Nephron (organoid): ENCODE results near the gene FAM163A.

Source experiments
- H3K27ac Mint-ChIP-seq, 3 experiments: 2 replicates each; pipeline ENCODE4 v1.8.0; 2020; ENCODE audit warnings: mixed read lengths in 3 of 3, mild to moderate bottlenecking in 2 of 3, moderate library complexity in 1 of 3
- H3K27me3 Mint-ChIP-seq: 2 replicates; pipeline ENCODE4 v1.8.0; 2021; ENCODE audit warnings: low read depth, mild to moderate bottlenecking, moderate library complexity, mixed read lengths
- H3K36me3 Mint-ChIP-seq: 2 replicates; pipeline ENCODE4 v1.8.0; 2020; ENCODE audit warnings: low read depth, mixed read lengths
- H3K4me1 Mint-ChIP-seq: 2 replicates; pipeline ENCODE4 v1.8.0; 2020; ENCODE audit warnings: mixed read lengths
- H3K4me3 Mint-ChIP-seq, 3 experiments: 2 replicates each; pipeline ENCODE4 v1.8.0; 2020; ENCODE audit warnings: mild to moderate bottlenecking in 3 of 3, mixed read lengths in 3 of 3, moderate library complexity in 2 of 3
- H3K9me3 Mint-ChIP-seq: 2 replicates; pipeline ENCODE4 v1.8.0; 2020; ENCODE audit warnings: mixed read lengths
- TF ChIP-seq, protein P1 (sequence below), 3 experiments: fragments of 200-600 bp; sonication (generic); IDR thresholded peaks; one replicate each; pipeline ENCODE4 v1.5.0; 2021; ENCODE audit warnings: antibody characterized with exemption in 3 of 3; ENCODE audit not compliant: unreplicated experiment in 3 of 3

FAM163A gene

DNA sequence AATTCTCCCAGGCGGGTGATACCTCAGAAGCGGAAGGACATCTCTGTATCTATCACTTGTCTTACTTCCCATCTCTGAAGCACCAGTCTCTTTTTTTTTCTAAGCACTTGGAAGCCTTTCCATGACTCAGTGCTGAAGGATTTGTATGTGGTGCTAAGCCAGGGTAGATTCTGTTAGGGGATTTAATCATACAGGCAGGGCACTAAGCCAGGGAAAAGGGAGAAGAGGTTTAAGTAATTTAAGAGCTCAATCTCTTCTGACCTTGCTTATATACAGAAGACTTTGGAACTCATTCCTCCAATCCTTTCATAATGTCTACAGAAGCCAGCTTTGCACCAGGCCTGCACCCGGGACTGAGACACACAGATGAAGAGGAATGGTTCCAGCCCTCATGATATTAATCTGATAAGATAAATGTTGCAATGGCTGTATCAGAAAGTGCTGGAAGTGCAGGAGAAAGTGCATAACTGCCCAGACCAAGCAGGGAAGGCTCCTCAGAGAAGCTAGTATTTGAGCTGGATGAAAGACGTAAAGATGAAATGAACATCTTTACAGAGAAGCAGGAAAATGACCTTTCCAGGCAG is 11.0 kb downstream of the FAM163A start:
- peaks cover 15% of the 10 kb centered on the region for H3K4me1 Mint-ChIP-seq
- peaks cover 8% of the 10 kb centered on the region for H3K27me3 Mint-ChIP-seq
- H3K9me3 Mint-ChIP-seq, result peaks cover 17% of the 10 kb centered on the region
- H3K36me3 Mint-ChIP-seq, result peaks cover 15% of the 10 kb centered on the region
- TF ChIP-seq, protein P1, sequence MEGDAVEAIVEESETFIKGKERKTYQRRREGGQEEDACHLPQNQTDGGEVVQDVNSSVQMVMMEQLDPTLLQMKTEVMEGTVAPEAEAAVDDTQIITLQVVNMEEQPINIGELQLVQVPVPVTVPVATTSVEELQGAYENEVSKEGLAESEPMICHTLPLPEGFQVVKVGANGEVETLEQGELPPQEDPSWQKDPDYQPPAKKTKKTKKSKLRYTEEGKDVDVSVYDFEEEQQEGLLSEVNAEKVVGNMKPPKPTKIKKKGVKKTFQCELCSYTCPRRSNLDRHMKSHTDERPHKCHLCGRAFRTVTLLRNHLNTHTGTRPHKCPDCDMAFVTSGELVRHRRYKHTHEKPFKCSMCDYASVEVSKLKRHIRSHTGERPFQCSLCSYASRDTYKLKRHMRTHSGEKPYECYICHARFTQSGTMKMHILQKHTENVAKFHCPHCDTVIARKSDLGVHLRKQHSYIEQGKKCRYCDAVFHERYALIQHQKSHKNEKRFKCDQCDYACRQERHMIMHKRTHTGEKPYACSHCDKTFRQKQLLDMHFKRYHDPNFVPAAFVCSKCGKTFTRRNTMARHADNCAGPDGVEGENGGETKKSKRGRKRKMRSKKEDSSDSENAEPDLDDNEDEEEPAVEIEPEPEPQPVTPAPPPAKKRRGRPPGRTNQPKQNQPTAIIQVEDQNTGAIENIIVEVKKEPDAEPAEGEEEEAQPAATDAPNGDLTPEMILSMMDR (IDR thresholded peaks at IDR 0.05; ENCODE audit: unreplicated experiment in 3 of 3), result no peak
- peak overlapping the region in 2 of 3 experiments; percentile 4 to 41 for H3K27ac Mint-ChIP-seq
- H3K4me3 Mint-ChIP-seq, result no peak overlapping the region

DNA sequence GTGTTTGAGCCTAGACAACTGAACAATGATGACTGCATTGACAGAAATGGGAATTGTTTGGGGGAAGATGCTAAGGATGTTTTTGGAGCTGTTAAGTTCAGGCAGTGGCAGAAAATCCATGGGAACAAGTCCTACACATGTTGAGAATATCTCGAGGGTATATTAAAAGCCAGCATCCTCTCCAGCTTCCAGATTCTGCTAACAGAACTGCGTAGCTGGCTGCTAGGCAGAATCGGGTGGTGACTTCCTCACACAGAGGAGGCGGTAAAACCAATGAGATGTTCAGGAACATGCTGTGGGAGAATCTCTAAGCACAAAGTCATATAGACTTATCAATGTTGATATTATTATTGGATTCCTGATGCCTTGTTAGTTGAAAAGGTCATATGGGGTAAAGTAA is 14.8 kb downstream of the FAM163A start:
- H3K36me3 Mint-ChIP-seq, result no peaks in the 10 kb centered on the region
- peaks cover 3% of the 10 kb centered on the region for H3K27me3 Mint-ChIP-seq
- no peak overlapping the region for H3K4me3 Mint-ChIP-seq
- peaks cover 42% of the 10 kb centered on the region for H3K4me1 Mint-ChIP-seq
- TF ChIP-seq, protein P1 (IDR thresholded peaks at IDR 0.05; ENCODE audit: unreplicated experiment in 3 of 3), result no peak
- no peaks in the 10 kb centered on the region for H3K9me3 Mint-ChIP-seq
- no peak overlapping the region for H3K27ac Mint-ChIP-seq

DNA sequence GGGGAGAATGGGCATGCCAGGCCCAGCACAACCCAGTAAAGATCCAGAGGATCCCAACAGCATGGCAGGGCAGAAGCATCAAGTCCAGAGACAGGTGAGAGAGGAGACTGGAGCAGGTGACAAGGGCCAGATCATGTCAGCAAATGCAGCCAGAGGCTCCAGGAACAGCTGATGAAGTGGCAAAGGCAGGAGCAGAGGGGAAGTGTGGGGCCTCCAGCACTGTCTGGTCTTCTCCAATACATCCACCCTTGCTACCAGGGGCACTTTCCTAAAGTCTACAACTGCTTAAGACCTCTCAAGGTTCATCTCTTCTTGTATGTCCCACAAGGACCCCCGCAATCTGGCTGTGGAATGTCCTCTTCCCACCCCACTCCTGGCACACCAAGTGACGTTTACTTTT is 17.4 kb downstream of the FAM163A start:
- Mint-ChIP-seq H3K9me3 (no peaks in the 10 kb centered on the region), H3K27ac (peak overlapping the region; percentile 18 to 70 (median 69)), H3K27me3 (peaks cover 7% of the 10 kb centered on the region), H3K36me3 (no peaks in the 10 kb centered on the region), H3K4me1 (peaks cover 26% of the 10 kb centered on the region), H3K4me3 (no peak overlapping the region)
- TF ChIP-seq, protein P1 (IDR thresholded peaks at IDR 0.05; ENCODE audit: unreplicated experiment in 3 of 3), result no peak

DNA sequence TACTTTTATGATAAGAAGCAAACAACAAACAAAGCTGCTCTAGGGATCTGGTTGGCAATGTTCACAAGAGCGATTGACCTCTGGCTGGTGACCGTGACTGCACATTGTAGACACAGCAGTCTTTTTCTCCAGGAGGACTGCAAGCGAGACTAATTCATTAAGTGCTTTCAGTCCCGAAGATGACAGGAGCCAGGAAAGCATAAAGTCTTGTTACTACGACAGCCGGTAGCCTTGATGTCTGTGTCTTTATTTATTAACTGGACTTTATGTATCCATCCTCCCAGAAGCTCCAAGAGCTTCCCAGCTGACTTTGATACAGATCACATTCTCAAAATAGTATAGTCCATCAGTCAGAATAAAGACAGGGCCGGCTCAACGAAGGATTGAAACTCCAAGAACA is 18.2 kb downstream of the FAM163A start:
- TF ChIP-seq, protein P1 (IDR thresholded peaks at IDR 0.05; ENCODE audit: unreplicated experiment in 3 of 3), result no peak
- H3K36me3 Mint-ChIP-seq, result no peaks in the 10 kb centered on the region
- H3K27me3 Mint-ChIP-seq, result peaks cover 7% of the 10 kb centered on the region
- H3K9me3 Mint-ChIP-seq, result no peaks in the 10 kb centered on the region
- H3K27ac Mint-ChIP-seq, result peak overlapping the region; percentile 48 to 69 (median 54)
- H3K4me1 Mint-ChIP-seq, result peaks cover 26% of the 10 kb centered on the region
- H3K4me3 Mint-ChIP-seq, result peak overlapping the region in 1 of 3 experiments; percentile 4

DNA sequence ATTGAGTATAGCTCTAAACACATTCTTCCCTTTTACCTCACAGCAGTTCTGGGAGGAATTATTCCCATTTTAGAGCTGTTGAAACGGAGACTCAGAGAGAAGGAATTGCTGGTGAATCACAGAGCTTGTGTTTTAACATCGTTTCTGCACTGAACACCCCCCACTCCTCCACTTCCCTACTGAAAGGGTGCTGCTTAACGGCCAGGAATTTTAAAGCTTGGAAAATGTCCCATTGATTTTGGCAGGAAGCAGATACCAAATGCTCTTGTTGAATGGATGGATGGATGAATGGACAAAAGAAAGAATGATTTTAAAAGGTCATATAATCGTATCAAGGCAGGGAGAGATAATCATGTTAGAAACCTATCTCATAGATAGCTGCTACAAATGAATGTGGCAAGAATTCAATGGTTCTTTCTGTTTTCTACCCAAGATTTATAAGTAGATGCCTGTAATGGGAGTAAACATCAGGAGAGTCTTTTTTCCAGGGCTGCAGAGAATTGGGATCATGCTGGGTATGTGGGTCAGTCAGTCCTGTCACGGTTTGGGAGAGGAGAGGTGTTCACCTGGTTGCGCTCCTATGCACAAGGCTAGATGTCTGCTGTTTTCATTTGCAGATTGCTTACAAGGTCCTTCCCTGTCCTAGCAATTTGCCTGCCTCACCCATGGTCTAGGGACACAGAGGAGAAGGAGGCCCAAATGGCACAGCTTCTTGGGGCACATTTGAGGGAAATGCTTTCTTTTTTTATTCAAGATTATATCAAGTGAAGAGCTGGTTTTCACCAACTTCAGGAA is 19.0 kb downstream of the FAM163A start:
- no peak overlapping the region for H3K4me3 Mint-ChIP-seq
- H3K36me3 Mint-ChIP-seq, result no peaks in the 10 kb centered on the region
- H3K9me3 Mint-ChIP-seq, result no peaks in the 10 kb centered on the region
- H3K27me3 Mint-ChIP-seq, result peaks cover 9% of the 10 kb centered on the region
- peak overlapping the region; percentile 54 to 71 (median 69) for H3K27ac Mint-ChIP-seq
- TF ChIP-seq, protein P1 (IDR thresholded peaks at IDR 0.05; ENCODE audit: unreplicated experiment in 3 of 3), result no peak
- peaks cover 26% of the 10 kb centered on the region for H3K4me1 Mint-ChIP-seq
